MM.1S (cell line): ENCODE data around the gene C4orf51.
"Not testable (repeated sequence)": the region's sequence is repeated elsewhere in the genome, so short reads cannot be mapped to it uniquely, and the experiment has no call there.

Experiments
- DNase-seq: peaks from one replicate; pipeline ENCODE4 v3.0.0-alpha.2; 2015
- H2AFZ ChIP-seq: fragments of 300-600 bp; sonication (generic); 2 replicates; pipeline ENCODE4 v1.6.0; 2016; ENCODE audit warnings: antibody characterized with exemption, low read length
- H3F3A ChIP-seq: fragments of 300-600 bp; sonication (generic); 2 replicates; pipeline ENCODE4 v1.6.1; 2016; ENCODE audit warnings: mild to moderate bottlenecking, antibody characterized with exemption, low read length, moderate library complexity, mixed read lengths; ENCODE audit not compliant: insufficient read depth
- H3K27ac ChIP-seq: fragments of 300-600 bp; sonication (generic); 2 replicates; pipeline ENCODE4 v1.5.1; 2016; ENCODE audit warnings: mild to moderate bottlenecking, low read length
- H3K27me3 ChIP-seq: fragments of 300-600 bp; sonication (generic); replicated peaks from 2 replicates; pipeline ENCODE4 v1.6.0; 2016; ENCODE audit warnings: low read length; ENCODE audit not compliant: insufficient read depth
- H3K36me3 ChIP-seq: fragments of 300-600 bp; sonication (generic); replicated peaks from 2 replicates; pipeline ENCODE4 v1.6.1; 2016; ENCODE audit warnings: mild to moderate bottlenecking, low read length, mixed read lengths; ENCODE audit not compliant: insufficient read depth
- H3K4me1 ChIP-seq: fragments of 300-600 bp; sonication (generic); 2 replicates; pipeline ENCODE4 v1.6.1; 2016; ENCODE audit warnings: low read length, mixed read lengths
- H3K4me2 ChIP-seq: fragments of 300-600 bp; sonication (generic); 2 replicates; pipeline ENCODE4 v1.6.0; 2016; ENCODE audit warnings: low read depth, low read length
- H3K4me3 ChIP-seq: fragments of 300-600 bp; sonication (generic); 2 replicates; pipeline ENCODE4 v1.5.1; 2016; ENCODE audit warnings: low read length, mixed read lengths
- H3K79me2 ChIP-seq: fragments of 300-600 bp; sonication (generic); 2 replicates; pipeline ENCODE4 v1.6.1; 2016; ENCODE audit warnings: mixed run types, low read length, mixed read lengths
- H3K9ac ChIP-seq: fragments of 300-600 bp; sonication (generic); 2 replicates; pipeline ENCODE4 v1.6.1; 2016; ENCODE audit warnings: low read length, mixed read lengths
- H3K9me2 ChIP-seq: fragments of 300-600 bp; sonication (generic); replicated peaks from 2 replicates; pipeline ENCODE4 v1.6.1; 2016; ENCODE audit warnings: mild to moderate bottlenecking, low read length, mixed read lengths; ENCODE audit not compliant: insufficient read depth
- H3K9me3 ChIP-seq: fragments of 300-600 bp; sonication (generic); replicated peaks from 2 replicates; pipeline ENCODE4 v1.6.1; 2016; ENCODE audit warnings: mild to moderate bottlenecking, low read length, mixed read lengths; ENCODE audit not compliant: insufficient read depth
- H4K20me1 ChIP-seq: fragments of 300-600 bp; sonication (generic); 2 replicates; pipeline ENCODE4 v1.6.1; 2016; ENCODE audit warnings: mild to moderate bottlenecking, low read length, moderate library complexity, mixed read lengths; ENCODE audit not compliant: insufficient read depth
- EZH2 ChIP-seq: fragments of 300-600 bp; sonication (generic); optimal IDR thresholded peaks from 2 replicates; pipeline ENCODE3; 2017; ENCODE audit warnings: low read depth, mild to moderate bottlenecking, antibody characterized with exemption, low read length, mixed read lengths
- EZH2phosphoT487 ChIP-seq: fragments of 300-600 bp; sonication (generic); IDR thresholded peaks from 2 replicates; pipeline ENCODE4 v1.6.1; 2018; ENCODE audit warnings: antibody characterized with exemption, low read length
- TF ChIP-seq, protein P1 (sequence below): fragments of 300-600 bp; sonication (generic); IDR thresholded peaks from 2 replicates; pipeline ENCODE4 v1.5.1; 2016; ENCODE audit warnings: antibody characterized with exemption, low read length, mixed read lengths

C4orf51 gene

DNA sequence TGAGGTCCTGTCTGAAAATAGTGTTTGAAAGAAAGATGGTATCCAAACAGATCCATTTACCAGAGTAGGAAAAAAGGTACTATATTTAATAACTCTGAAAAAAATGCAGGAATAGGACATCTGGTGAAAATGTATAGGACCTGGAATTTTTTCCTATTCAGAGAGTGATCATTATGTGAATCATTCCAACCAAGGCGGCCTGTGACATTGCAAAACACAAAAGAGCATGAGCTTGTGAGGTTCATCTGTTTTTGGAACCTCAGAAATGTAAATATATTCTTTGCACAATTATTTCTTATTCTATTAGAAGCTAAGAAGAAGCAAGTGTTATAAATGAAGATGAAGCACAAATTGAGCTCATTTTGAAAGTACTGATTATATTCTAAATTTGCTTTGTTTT, 2.0 kb downstream of the C4orf51 start:
- Histone ChIP-seq H3K79me2 (no peaks in the 10 kb centered on the region), H3K4me3 (no peak overlapping the region), H3K27ac (no peak overlapping the region), H3K36me3 (no peaks in the 10 kb centered on the region), H3F3A (no peaks in the 10 kb centered on the region), H3K4me1 (no peaks in the 10 kb centered on the region), H2AFZ (no peak overlapping the region), H3K9me3 (no peaks in the 10 kb centered on the region), H3K4me2 (no peak overlapping the region), H4K20me1 (no peaks in the 10 kb centered on the region), H3K9me2 (no peaks in the 10 kb centered on the region), H3K9ac (no peak overlapping the region), H3K27me3 (no peaks in the 10 kb centered on the region)
- DNase-seq: no peak
- TF ChIP-seq EZH2phosphoT487 (no peak), EZH2 (no peak)
- TF ChIP-seq, protein P1, sequence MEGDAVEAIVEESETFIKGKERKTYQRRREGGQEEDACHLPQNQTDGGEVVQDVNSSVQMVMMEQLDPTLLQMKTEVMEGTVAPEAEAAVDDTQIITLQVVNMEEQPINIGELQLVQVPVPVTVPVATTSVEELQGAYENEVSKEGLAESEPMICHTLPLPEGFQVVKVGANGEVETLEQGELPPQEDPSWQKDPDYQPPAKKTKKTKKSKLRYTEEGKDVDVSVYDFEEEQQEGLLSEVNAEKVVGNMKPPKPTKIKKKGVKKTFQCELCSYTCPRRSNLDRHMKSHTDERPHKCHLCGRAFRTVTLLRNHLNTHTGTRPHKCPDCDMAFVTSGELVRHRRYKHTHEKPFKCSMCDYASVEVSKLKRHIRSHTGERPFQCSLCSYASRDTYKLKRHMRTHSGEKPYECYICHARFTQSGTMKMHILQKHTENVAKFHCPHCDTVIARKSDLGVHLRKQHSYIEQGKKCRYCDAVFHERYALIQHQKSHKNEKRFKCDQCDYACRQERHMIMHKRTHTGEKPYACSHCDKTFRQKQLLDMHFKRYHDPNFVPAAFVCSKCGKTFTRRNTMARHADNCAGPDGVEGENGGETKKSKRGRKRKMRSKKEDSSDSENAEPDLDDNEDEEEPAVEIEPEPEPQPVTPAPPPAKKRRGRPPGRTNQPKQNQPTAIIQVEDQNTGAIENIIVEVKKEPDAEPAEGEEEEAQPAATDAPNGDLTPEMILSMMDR: no peak

DNA sequence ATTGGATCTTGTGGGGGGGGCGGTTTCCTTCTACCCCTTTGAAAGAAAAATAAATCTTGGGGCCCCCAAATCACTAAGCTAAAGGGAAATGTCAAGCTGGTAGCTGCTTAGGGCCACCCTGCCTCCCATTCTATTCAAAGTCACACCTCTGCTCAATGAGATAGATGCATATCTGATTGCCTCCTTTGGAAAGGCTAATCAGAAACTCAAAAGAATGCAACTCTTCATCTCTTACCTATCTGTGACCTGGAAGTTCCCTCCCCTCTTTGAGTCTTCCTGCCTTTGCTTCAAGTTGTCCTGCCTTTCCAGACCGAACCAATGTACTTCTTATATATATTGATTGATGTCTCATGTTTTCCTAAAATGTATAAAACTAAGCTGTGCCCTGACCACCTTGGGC, 7.0 kb downstream of the C4orf51 start:
- Histone ChIP-seq H3K27ac (no peak overlapping the region), H3K4me3 (no peak overlapping the region), H3K4me1 (no peaks in the 10 kb centered on the region), H3K27me3 (no peaks in the 10 kb centered on the region), H3K36me3 (no peaks in the 10 kb centered on the region), H2AFZ (no peak overlapping the region), H4K20me1 (no peaks in the 10 kb centered on the region), H3K79me2 (no peaks in the 10 kb centered on the region), H3K4me2 (no peak overlapping the region), H3K9ac (no peak overlapping the region), H3K9me2 (no peaks in the 10 kb centered on the region), H3K9me3 (no peaks in the 10 kb centered on the region), H3F3A (no peaks in the 10 kb centered on the region)
- DNase-seq: no peak
- TF ChIP-seq EZH2phosphoT487 (no peak), EZH2 (no peak)
- TF ChIP-seq, protein P1: no peak

DNA sequence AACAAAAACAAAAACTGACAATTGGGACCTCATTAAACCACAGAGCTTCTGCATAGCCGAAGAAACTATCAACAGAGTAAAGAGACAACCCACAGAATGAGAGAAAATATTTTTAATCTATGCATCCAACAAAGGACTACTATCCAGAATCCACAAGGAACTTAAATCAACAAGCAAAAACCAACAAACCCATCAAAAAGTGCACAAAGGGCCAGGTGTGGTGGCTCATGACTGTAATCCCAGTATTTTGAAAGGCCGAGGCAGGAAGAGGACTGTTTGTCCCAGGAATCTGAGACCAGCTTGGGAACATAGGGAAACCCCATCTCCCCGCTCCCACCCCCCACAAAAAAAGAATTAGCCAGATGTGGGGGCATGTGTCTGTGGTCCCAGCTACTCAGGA, 10.7 kb downstream of the C4orf51 start:
- no peaks in the 10 kb centered on the region for H3K27me3 ChIP-seq
- no peak overlapping the region for H3K27ac ChIP-seq
- DNase-seq: no peak
- no peak overlapping the region for H3K4me2 ChIP-seq
- no peak overlapping the region for H2AFZ ChIP-seq
- no peaks in the 10 kb centered on the region for H3K36me3 ChIP-seq
- H3F3A ChIP-seq: no peaks in the 10 kb centered on the region
- H3K4me1 ChIP-seq: no peaks in the 10 kb centered on the region
- H3K9me3 ChIP-seq: no peaks in the 10 kb centered on the region
- H4K20me1 ChIP-seq: no peaks in the 10 kb centered on the region
- H3K4me3 ChIP-seq: no peak overlapping the region
- TF ChIP-seq EZH2: no peak
- TF ChIP-seq, protein P1: no peak
- TF ChIP-seq EZH2phosphoT487: no peak
- no peaks in the 10 kb centered on the region for H3K79me2 ChIP-seq
- H3K9ac ChIP-seq: no peak overlapping the region
- H3K9me2 ChIP-seq: no peaks in the 10 kb centered on the region

DNA sequence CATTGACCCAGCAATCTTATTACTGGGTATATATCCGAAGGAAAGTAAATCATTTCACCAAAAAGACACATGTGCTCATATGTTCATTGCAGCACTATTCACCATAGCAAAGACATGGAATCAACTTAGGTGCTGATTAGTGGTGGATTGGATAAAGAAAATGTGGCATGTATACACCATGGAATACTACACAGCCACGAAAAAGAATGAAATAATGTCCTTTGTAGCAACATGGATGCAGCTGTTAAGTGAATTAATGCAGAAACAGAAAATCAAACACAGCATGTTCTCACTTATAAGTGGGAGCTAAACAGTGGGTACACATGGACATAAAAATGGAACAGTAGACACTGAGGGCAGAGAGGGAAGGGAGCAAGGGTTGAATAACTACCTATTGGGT, 11.5 kb downstream of the C4orf51 start:
- not testable (repeated sequence) for H3K4me3 ChIP-seq, H3K4me2 ChIP-seq, H3K9me2 ChIP-seq, H2AFZ ChIP-seq, H3K27me3 ChIP-seq, H3F3A ChIP-seq, H3K9me3 ChIP-seq, H3K79me2 ChIP-seq, H3K27ac ChIP-seq, H3K4me1 ChIP-seq, H3K36me3 ChIP-seq, H3K9ac ChIP-seq, DNase-seq, H4K20me1 ChIP-seq
